Breast epithelium (tissue), 3 donors: Measurements from ENCODE around the gene CLN6.

ENCODE experiments used
- CTCF ChIP-seq, 3 donors: fragments of 450-650 bp; IDR thresholded peaks; one replicate each; pipeline ENCODE4 v1.5.1; 2016 to 2017; ENCODE audit warnings: antibody characterized with exemption in 3 of 3, mild to moderate bottlenecking in 3 of 3, moderate library complexity in 3 of 3
- POLR2A ChIP-seq: fragments of 450-650 bp; IDR thresholded peaks from one replicate; pipeline ENCODE4 v1.6.1; 2016; ENCODE audit warnings: antibody characterized with exemption, mild to moderate bottlenecking, moderate library complexity
- POLR2AphosphoS5 ChIP-seq, 3 donors: sonication (generic); formaldehyde crosslinking; IDR thresholded peaks; one replicate each; pipeline ENCODE4 v1.6.1; 2017; ENCODE audit warnings: antibody characterized with exemption in 3 of 3

GRCh38 chr15:68224546-68225250 lies 4.8 kb downstream of the CLN6 start:
- TF ChIP-seq CTCF (IDR thresholded peaks at IDR 0.05) (no peak), POLR2AphosphoS5 (IDR thresholded peaks at IDR 0.05) (no peak), POLR2A (no peak)
